HG02870 (cell line): ENCODE data around the gene PABPN1L.

Experiments used
- ATAC-seq: cut with Tn5 transposase; IDR thresholded peaks from one replicate; pipeline ENCODE4 v1.9.1; 2021; ENCODE audit warnings: mild to moderate bottlenecking, moderate library complexity; ENCODE audit not compliant: unreplicated experiment

The PABPN1L gene

GRCh38 chr16:88814144-88814502, 52.3 kb downstream of the PABPN1L start:
- ATAC-seq = no peak
